NCI-H1436 (cell line): ENCODE data around the gene MBD3L3.
"Not testable (repeated sequence)": the region's sequence is repeated elsewhere in the genome, so short reads cannot be mapped to it uniquely, and the experiment has no call there.

Source experiments
- DNase-seq: peaks from one replicate; lab custom pipeline; 2025; lab: John Stamatoyannopoulos, UW

The MBD3L3 gene

GRCh38 chr19:7063339-7063738 is 4.9 kb upstream of the MBD3L3 start:
- no peak for DNase-seq

GRCh38 chr19:7059977-7060376 is 1.5 kb upstream of the MBD3L3 start:
- not testable (repeated sequence) for DNase-seq

- not testable (repeated sequence) for DNase-seq
Measured at GRCh38 chr19:7056371-7056770, 2.1 kb downstream of the MBD3L3 start.

- not testable (repeated sequence) for DNase-seq
Measured at GRCh38 chr19:7055679-7056078, 2.8 kb downstream of the MBD3L3 start.

GRCh38 chr19:7054635-7055368 is 3.7 kb downstream of the MBD3L3 start:
- DNase-seq, result not testable (repeated sequence)

GRCh38 chr19:7052896-7053295 is 5.6 kb downstream of the MBD3L3 start:
- not testable (repeated sequence) for DNase-seq

GRCh38 chr19:7051421-7051820 is 7.1 kb downstream of the MBD3L3 start:
- not testable (repeated sequence) for DNase-seq

- not testable (repeated sequence) for DNase-seq
Measured at GRCh38 chr19:7049021-7049420, 9.5 kb downstream of the MBD3L3 start, which contains the start of gene MBD3L2. Gene MBD3L2, plus strand, starts transcription at chr19:7049321. Its CDS starts 53 bp downstream, at chr19:7049374.

- DNase-seq, result not testable (repeated sequence)
Measured at GRCh38 chr19:7041563-7041962, 16.9 kb downstream of the MBD3L3 start.

- not testable (repeated sequence) for DNase-seq
Measured at GRCh38 chr19:7040079-7040478, 18.4 kb downstream of the MBD3L3 start, which contains the start of gene MBD3L4. Gene MBD3L4, minus strand, starts transcription at chr19:7040179. Its CDS starts 35 bp downstream, at chr19:7040144.

- not testable (repeated sequence) for DNase-seq
Measured at GRCh38 chr19:7030278-7030677, 28.2 kb downstream of the MBD3L3 start, which contains the start of gene MBD3L5. Gene MBD3L5, plus strand, starts transcription at chr19:7030578. Its CDS starts 34 bp downstream, at chr19:7030612.

GRCh38 chr19:7028790-7029189 is 29.7 kb downstream of the MBD3L3 start:
- not testable (repeated sequence) for DNase-seq

- not testable (repeated sequence) for DNase-seq
Measured at GRCh38 chr19:7021331-7021730, 37.1 kb downstream of the MBD3L3 start, which contains the start of gene MBD3L2B. Gene MBD3L2B, minus strand, starts transcription at chr19:7021431. Its CDS starts 34 bp downstream, at chr19:7021397.

- no peak for DNase-seq
Measured at GRCh38 chr19:7018828-7019227, 39.6 kb downstream of the MBD3L3 start.

GRCh38 chr19:7013678-7014077 is 44.8 kb downstream of the MBD3L3 start:
- no peak for DNase-seq

- DNase-seq, result no peak
Measured at GRCh38 chr19:7010722-7011593, 47.5 kb downstream of the MBD3L3 start.

GRCh38 chr19:7007859-7008258 is 50.6 kb downstream of the MBD3L3 start:
- no peak for DNase-seq
